GM23338 (cell line): ENCODE measurements around the gene COBL. TPM values are rescaled to one million over a fixed set of nuclear protein-coding genes. Genes with fewer than 3 reads are reported as not detected.
A peak's percentile ranks its signal among the peaks of the same experiment; 100 is the strongest.

Experiments used
- ATAC-seq: fragments of 200-7000 bp; cut with Tn5 transposase; 3 replicates; pipeline ENCODE4 v1.9.1; 2020
- DNase-seq: peaks from one replicate; pipeline ENCODE4 v3.0.0-alpha.2; 2015; ENCODE audit warnings: low spot score
- H2AFZ ChIP-seq: fragments of 200-600 bp; sonication (generic); 2 replicates; pipeline ENCODE4 v1.8.0; 2016; ENCODE audit warnings: antibody characterized with exemption, mild to moderate bottlenecking, moderate library complexity
- H3F3A ChIP-seq: fragments of 200-600 bp; sonication (generic); replicated peaks from 2 replicates; pipeline ENCODE4 v1.8.0; 2017; ENCODE audit warnings: antibody characterized with exemption, mixed run types, low read depth
- H3K27ac ChIP-seq: fragments of 200-600 bp; sonication (generic); 2 replicates; pipeline ENCODE4 v1.6.1; 2016; ENCODE audit warnings: low read depth
- H3K27me3 ChIP-seq: fragments of 200-600 bp; sonication (generic); 2 replicates; pipeline ENCODE4 v1.8.0; 2016; ENCODE audit warnings: mild to moderate bottlenecking, mixed run types, moderate library complexity; ENCODE audit not compliant: insufficient read depth
- H3K36me3 ChIP-seq: fragments of 200-600 bp; sonication (generic); 2 replicates; pipeline ENCODE4 v1.8.0; 2016; ENCODE audit warnings: mild to moderate bottlenecking; ENCODE audit not compliant: insufficient read depth
- H3K4me1 ChIP-seq: fragments of 200-600 bp; sonication (generic); 2 replicates; pipeline ENCODE4 v1.8.0; 2016; ENCODE audit warnings: mild to moderate bottlenecking, moderate library complexity; ENCODE audit not compliant: insufficient read depth
- H3K4me2 ChIP-seq: fragments of 200-600 bp; sonication (generic); 2 replicates; pipeline ENCODE4 v1.7.1; 2017; ENCODE audit warnings: mixed run types
- H3K4me3 ChIP-seq: fragments of 200-600 bp; sonication (generic); 2 replicates; pipeline ENCODE4 v1.6.1; 2016; ENCODE audit warnings: mixed run types
- H3K79me2 ChIP-seq: fragments of 200-600 bp; sonication (generic); replicated peaks from 2 replicates; pipeline ENCODE4 v1.8.0; 2017; ENCODE audit warnings: mild to moderate bottlenecking; ENCODE audit not compliant: insufficient read depth
- H3K9me2 ChIP-seq: fragments of 200-600 bp; sonication (generic); 2 replicates; pipeline ENCODE4 v1.8.0; 2017; ENCODE audit not compliant: insufficient read depth
- H4K20me1 ChIP-seq: fragments of 200-600 bp; sonication (generic); replicated peaks from 2 replicates; pipeline ENCODE4 v1.8.0; 2017; ENCODE audit warnings: mild to moderate bottlenecking; ENCODE audit not compliant: insufficient read depth
- H3K27ac Mint-ChIP-seq: 2 replicates; pipeline ENCODE4 v1.8.0; 2020; ENCODE audit warnings: inconsistent platforms, mild to moderate bottlenecking, moderate library complexity, mixed read lengths
- H3K27me3 Mint-ChIP-seq: 3 replicates; pipeline ENCODE4 v1.8.0; 2022; ENCODE audit warnings: low read depth, mild to moderate bottlenecking, moderate library complexity, mixed read lengths, inconsistent platforms; ENCODE audit not compliant: insufficient read depth, poor library complexity
- H3K36me3 Mint-ChIP-seq: 3 replicates; pipeline ENCODE4 v1.8.0; 2021; ENCODE audit warnings: low read depth, mild to moderate bottlenecking, inconsistent platforms, moderate library complexity, mixed read lengths
- H3K4me1 Mint-ChIP-seq: 3 replicates; pipeline ENCODE4 v1.8.0; 2020; ENCODE audit warnings: mild to moderate bottlenecking, inconsistent platforms, mixed read lengths
- H3K4me3 Mint-ChIP-seq: 3 replicates; pipeline ENCODE4 v1.8.0; 2021; ENCODE audit warnings: moderate library complexity, mild to moderate bottlenecking, inconsistent platforms, mixed read lengths
- H3K9me3 Mint-ChIP-seq: 3 replicates; pipeline ENCODE4 v1.8.0; 2020; ENCODE audit warnings: moderate library complexity, mild to moderate bottlenecking, inconsistent platforms, mixed read lengths
- CREB1 ChIP-seq: fragments of 250-450 bp; sonication (Bioruptor Pico); IDR thresholded peaks from 2 replicates; pipeline ENCODE4 v1.5.0; 2020; ENCODE audit warnings: low read depth, mild to moderate bottlenecking, moderate library complexity
- EZH2 ChIP-seq: fragments of 200-600 bp; sonication (generic); IDR thresholded peaks from one replicate; pipeline ENCODE4 v1.8.0; 2017; ENCODE audit warnings: antibody characterized with exemption, mild to moderate bottlenecking, low read depth; ENCODE audit not compliant: unreplicated experiment
- JUNB ChIP-seq: IDR thresholded peaks from one replicate; pipeline ENCODE4 v1.6.1; 2016; ENCODE audit warnings: antibody characterized with exemption; ENCODE audit not compliant: unreplicated experiment
- NANOG ChIP-seq: IDR thresholded peaks from 2 replicates; pipeline ENCODE4 v1.6.1; 2016; ENCODE audit warnings: antibody characterized with exemption, borderline replicate concordance
- REST ChIP-seq: IDR thresholded peaks from one replicate; pipeline ENCODE4 v1.6.1; 2018; ENCODE audit warnings: antibody characterized with exemption; ENCODE audit not compliant: unreplicated experiment
- polyA plus RNA-seq: library from polyadenylated mRNA; unstranded; fragments of >200 nt; fragmentation: Nextera tagmentation; extraction: Ambion mirVana; gene quantifications from 2 replicates; pipeline ENCODE4 v1.2.1, GENCODE V29; 2016
- total RNA-seq: library from RNA; depleted of rRNA; stranded (reverse); fragments of >200 nt; shearing (Covaris generic); gene quantifications from 2 replicates; pipeline ENCODE4 v1.2.3, GENCODE V29; 2014
- TF ChIP-seq, protein P1 (sequence below): fragments of 250-450 bp; sonication (Bioruptor Pico); IDR thresholded peaks from 2 replicates; pipeline ENCODE4 v1.5.0; 2020; ENCODE audit warnings: mild to moderate bottlenecking, moderate library complexity
- TF ChIP-seq, protein P2 (sequence below), 2 experiments: fragments of 200-600 bp in 1 of 2; sonication (generic) in 1 of 2; conservative IDR thresholded peaks; 2 replicates each; pipeline versions ENCODE4 v1.5.1 to v1.6.1; 2016 to 2017; ENCODE audit warnings: antibody characterized with exemption in 2 of 2, low read depth in 2 of 2, mild to moderate bottlenecking in 2 of 2, moderate library complexity in 1 of 2

COBL gene
- total and polyA plus RNA-seq, 2 experiments from 2014 or later: 18.3 to 51.9 TPM

- TF ChIP-seq, protein P1, sequence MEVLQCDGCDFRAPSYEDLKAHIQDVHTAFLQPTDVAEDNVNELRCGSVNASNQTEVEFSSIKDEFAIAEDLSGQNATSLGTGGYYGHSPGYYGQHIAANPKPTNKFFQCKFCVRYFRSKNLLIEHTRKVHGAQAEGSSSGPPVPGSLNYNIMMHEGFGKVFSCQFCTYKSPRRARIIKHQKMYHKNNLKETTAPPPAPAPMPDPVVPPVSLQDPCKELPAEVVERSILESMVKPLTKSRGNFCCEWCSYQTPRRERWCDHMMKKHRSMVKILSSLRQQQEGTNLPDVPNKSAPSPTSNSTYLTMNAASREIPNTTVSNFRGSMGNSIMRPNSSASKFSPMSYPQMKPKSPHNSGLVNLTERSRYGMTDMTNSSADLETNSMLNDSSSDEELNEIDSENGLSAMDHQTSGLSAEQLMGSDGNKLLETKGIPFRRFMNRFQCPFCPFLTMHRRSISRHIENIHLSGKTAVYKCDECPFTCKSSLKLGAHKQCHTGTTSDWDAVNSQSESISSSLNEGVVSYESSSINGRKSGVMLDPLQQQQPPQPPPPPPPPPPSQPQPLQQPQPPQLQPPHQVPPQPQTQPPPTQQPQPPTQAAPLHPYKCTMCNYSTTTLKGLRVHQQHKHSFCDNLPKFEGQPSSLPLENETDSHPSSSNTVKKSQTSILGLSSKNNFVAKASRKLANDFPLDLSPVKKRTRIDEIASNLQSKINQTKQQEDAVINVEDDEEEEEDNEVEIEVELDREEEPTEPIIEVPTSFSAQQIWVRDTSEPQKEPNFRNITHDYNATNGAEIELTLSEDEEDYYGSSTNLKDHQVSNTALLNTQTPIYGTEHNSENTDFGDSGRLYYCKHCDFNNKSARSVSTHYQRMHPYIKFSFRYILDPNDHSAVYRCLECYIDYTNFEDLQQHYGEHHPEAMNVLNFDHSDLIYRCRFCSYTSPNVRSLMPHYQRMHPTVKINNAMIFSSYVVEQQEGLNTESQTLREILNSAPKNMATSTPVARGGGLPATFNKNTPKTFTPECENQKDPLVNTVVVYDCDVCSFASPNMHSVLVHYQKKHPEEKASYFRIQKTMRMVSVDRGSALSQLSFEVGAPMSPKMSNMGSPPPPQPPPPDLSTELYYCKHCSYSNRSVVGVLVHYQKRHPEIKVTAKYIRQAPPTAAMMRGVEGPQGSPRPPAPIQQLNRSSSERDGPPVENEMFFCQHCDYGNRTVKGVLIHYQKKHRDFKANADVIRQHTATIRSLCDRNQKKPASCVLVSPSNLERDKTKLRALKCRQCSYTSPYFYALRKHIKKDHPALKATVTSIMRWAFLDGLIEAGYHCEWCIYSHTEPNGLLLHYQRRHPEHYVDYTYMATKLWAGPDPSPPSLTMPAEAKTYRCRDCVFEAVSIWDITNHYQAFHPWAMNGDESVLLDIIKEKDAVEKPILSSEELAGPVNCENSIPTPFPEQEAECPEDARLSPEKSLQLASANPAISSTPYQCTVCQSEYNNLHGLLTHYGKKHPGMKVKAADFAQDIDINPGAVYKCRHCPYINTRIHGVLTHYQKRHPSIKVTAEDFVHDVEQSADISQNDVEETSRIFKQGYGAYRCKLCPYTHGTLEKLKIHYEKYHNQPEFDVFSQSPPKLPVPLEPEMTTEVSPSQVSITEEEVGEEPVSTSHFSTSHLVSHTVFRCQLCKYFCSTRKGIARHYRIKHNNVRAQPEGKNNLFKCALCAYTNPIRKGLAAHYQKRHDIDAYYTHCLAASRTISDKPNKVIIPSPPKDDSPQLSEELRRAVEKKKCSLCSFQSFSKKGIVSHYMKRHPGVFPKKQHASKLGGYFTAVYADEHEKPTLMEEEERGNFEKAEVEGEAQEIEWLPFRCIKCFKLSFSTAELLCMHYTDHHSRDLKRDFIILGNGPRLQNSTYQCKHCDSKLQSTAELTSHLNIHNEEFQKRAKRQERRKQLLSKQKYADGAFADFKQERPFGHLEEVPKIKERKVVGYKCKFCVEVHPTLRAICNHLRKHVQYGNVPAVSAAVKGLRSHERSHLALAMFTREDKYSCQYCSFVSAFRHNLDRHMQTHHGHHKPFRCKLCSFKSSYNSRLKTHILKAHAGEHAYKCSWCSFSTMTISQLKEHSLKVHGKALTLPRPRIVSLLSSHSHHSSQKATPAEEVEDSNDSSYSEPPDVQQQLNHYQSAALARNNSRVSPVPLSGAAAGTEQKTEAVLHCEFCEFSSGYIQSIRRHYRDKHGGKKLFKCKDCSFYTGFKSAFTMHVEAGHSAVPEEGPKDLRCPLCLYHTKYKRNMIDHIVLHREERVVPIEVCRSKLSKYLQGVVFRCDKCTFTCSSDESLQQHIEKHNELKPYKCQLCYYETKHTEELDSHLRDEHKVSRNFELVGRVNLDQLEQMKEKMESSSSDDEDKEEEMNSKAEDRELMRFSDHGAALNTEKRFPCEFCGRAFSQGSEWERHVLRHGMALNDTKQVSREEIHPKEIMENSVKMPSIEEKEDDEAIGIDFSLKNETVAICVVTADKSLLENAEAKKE: no peak
- no peak for TF ChIP-seq EZH2
- no peak for TF ChIP-seq CREB1 (CRISPR knock-in tag)
Measured at GRCh38 chr7:51239691-51240090, 76.9 kb downstream of the COBL start (continued).

GRCh38 chr7:51238981-51239495, 77.6 kb downstream of the COBL start:
- Mint-ChIP-seq H3K27ac (no peak overlapping the region), H3K36me3 (peaks cover 3% of the 10 kb centered on the region; the same call in 1 of the 3 replicates), H3K4me1 (peaks cover 49% of the 10 kb centered on the region), H3K9me3 (no peaks in the 10 kb centered on the region), H3K27me3 (peaks cover 7% of the 10 kb centered on the region), H3K4me3 (no peak overlapping the region)
- H3K27me3 ChIP-seq: no peaks in the 10 kb centered on the region
- DNase-seq (no peak), ATAC-seq (no peak)
- no peaks in the 10 kb centered on the region; the same call in 1 of the 2 replicates for H3K36me3 ChIP-seq
- peaks cover 61% of the 10 kb centered on the region for H3K79me2 ChIP-seq
- H4K20me1 ChIP-seq: peaks cover 44% of the 10 kb centered on the region
- 0 out of 2 replicates have a peak, but pooled peaks cover 3% of the 10 kb centered on the region for H3F3A ChIP-seq
- H3K4me3 ChIP-seq: no peak overlapping the region
- H3K9me2 ChIP-seq: no peaks in the 10 kb centered on the region
- H3K4me1 ChIP-seq: peaks cover 37% of the 10 kb centered on the region
- peak overlapping the region; percentile 71 for H3K27ac ChIP-seq
- no peak overlapping the region for H2AFZ ChIP-seq
- 0 out of 2 replicates have a peak overlapping the region, but pooled peaks have one; percentile 19 for H3K4me2 ChIP-seq
- TF ChIP-seq NANOG (no peak), JUNB (no peak), REST (no peak)
- TF ChIP-seq, protein P2, sequence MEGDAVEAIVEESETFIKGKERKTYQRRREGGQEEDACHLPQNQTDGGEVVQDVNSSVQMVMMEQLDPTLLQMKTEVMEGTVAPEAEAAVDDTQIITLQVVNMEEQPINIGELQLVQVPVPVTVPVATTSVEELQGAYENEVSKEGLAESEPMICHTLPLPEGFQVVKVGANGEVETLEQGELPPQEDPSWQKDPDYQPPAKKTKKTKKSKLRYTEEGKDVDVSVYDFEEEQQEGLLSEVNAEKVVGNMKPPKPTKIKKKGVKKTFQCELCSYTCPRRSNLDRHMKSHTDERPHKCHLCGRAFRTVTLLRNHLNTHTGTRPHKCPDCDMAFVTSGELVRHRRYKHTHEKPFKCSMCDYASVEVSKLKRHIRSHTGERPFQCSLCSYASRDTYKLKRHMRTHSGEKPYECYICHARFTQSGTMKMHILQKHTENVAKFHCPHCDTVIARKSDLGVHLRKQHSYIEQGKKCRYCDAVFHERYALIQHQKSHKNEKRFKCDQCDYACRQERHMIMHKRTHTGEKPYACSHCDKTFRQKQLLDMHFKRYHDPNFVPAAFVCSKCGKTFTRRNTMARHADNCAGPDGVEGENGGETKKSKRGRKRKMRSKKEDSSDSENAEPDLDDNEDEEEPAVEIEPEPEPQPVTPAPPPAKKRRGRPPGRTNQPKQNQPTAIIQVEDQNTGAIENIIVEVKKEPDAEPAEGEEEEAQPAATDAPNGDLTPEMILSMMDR (conservative IDR thresholded peaks at IDR 0.05; ENCODE audit: low read depth in 2 of 2): no peak
